Activated T-helper 1 cell treated with anti-CD3 and anti-CD28 coated beads, Interleukin-12 subunit alpha, Interleukin-12 subunit beta, Interleukin-2, Interleukin-4 antibody, amounts not matched to agents 30 ng/mL and 10 ng/mL and 1 ng/mL, durations not matched to agents 14 hours and 24 hours and 36 hours (primary cell): ENCODE results near the gene TIMP2. TPM values are rescaled to one million over a fixed set of nuclear protein-coding genes. Genes with fewer than 3 reads are reported as not detected.
"Not testable (repeated sequence)": the region's sequence is repeated elsewhere in the genome, so short reads cannot be mapped to it uniquely, and the experiment has no call there.

ENCODE experiments used
- DNase-seq: peaks from one replicate; pipeline ENCODE4 v3.0.0; 2021; ENCODE audit warnings: low spot score
- H3K27ac Mint-ChIP-seq: one replicate; pipeline ENCODE4 v1.8.0; 2021; ENCODE audit warnings: mild to moderate bottlenecking, mixed read lengths
- H3K27me3 Mint-ChIP-seq: one replicate; pipeline ENCODE4 v1.8.0; 2022; ENCODE audit warnings: mild to moderate bottlenecking, moderate library complexity, mixed read lengths; ENCODE audit not compliant: insufficient read depth
- H3K36me3 Mint-ChIP-seq: one replicate; pipeline ENCODE4 v1.8.0; 2021; ENCODE audit warnings: low read depth, mixed read lengths
- H3K4me1 Mint-ChIP-seq: one replicate; pipeline ENCODE4 v1.8.0; 2021; ENCODE audit warnings: low read depth, mixed read lengths
- H3K4me3 Mint-ChIP-seq: one replicate; pipeline ENCODE4 v1.8.0; 2021; ENCODE audit warnings: mild to moderate bottlenecking, moderate library complexity, mixed read lengths
- H3K9me3 Mint-ChIP-seq: one replicate; pipeline ENCODE4 v1.8.0; 2021; ENCODE audit warnings: mixed read lengths
- intact Hi-C: fragments of 100-400 bp; cut with micrococcal nuclease; formaldehyde crosslinking; loops from one replicate; pipeline ENCODE4 v1.15.1; 2024
- total RNA-seq: library from RNA; stranded (reverse); gene quantifications from 2 replicates; pipeline ENCODE4 v1.2.3, GENCODE V29; 2022

The TIMP2 gene
- total RNA-seq, 1 donor from 2014 or later = 1.1 TPM

DNA sequence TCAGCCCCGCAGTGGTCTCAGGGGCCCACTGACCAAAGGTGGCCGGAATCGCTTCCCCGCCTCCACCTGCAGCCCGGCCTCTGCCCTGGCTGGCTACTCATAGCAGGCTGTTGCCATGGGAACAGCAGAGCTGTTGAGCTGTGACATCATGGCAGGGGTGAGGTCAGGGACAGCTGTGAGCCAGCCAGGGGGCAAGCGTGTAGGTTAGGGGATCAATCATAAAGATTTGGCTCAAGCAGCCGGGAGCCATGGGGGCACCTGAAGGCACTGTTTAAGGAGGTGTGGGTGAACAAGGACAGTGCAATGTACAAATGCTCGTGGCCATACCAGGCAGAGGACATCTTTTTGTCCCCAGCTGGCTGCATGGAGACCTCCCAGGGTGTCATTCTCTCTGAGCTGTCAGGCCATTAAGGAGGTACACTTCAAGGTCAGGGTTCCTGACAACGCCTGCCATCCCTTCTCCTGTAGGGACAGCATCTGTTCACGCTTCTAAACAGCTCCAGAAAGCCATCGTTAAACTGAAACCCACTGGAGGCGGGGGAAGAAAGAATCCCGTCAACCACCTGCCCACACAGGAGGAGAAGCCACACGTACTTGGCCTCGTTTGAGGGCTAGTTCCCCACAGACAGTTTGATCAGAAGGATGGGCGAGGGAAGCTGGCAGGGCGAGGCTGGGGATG lies 21.9 kb downstream of the TIMP2 start, which contains the start of gene CEP295NL:
CEP295NL (minus strand) TSS at position 101 of the 679 bp plus-strand sequence. CDS start 1,373 bp downstream, outside the sequence.
- H3K27ac Mint-ChIP-seq = peak within 1 kb of the TSS; percentile 81
- intact Hi-C loops = no loop called here
- no peaks in the 10 kb centered on the region for H3K36me3 Mint-ChIP-seq
- H3K4me1 Mint-ChIP-seq = peaks cover 13% of the 10 kb centered on the region
- DNase-seq = no peak
- peaks cover 5% of the 10 kb centered on the region for H3K27me3 Mint-ChIP-seq
- no peaks in the 10 kb centered on the region for H3K9me3 Mint-ChIP-seq
- peak within 1 kb of the TSS; percentile 22 for H3K4me3 Mint-ChIP-seq

DNA sequence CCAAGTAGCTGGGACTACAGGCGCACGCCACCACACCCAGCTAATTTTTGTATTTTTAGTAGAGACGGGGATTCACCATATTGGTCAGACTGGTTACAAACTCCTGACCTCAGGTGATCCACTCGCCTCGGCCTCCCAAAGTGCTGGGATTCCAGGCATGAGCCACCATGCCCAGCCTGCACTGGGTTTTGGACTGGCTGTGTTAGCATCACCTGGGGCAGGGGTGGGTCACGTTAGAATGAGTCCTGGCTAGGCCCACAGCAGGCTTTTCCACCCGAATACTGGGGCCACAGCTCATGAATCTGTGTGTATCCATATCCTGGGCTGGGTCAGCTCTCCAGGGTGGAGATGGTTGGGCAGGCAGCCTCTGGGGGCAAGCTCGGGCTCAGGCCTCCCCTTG lies 23.0 kb downstream of the TIMP2 start:
- intact Hi-C loops, H3K27ac Mint-ChIP-seq: not testable (repeated sequence)
- peaks cover 13% of the 10 kb centered on the region for H3K4me1 Mint-ChIP-seq

DNA sequence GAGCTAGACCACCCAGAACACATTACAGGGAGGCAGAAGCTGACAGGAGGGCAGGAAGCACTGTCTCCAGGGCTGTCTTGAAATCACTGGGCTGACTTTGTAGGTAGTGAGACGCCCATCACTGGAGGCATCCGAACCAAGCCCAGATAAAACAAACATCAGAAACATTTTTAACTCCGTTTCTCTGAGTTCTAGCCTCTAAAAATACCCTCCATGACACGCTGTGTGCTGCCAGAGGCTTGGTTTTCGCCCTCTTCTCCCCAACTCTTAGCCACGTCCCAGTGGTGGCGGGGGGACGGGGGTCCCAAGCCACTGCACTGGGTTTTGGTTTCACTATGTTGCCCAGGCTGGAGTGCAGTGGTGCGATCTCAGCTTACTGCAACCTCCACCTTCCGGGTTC lies 23.4 kb downstream of the TIMP2 start:
- intact Hi-C loops = no loop called here
- Mint-ChIP-seq H3K4me1 (peaks cover 13% of the 10 kb centered on the region), H3K27me3 (peaks cover 2% of the 10 kb centered on the region), H3K36me3 (no peaks in the 10 kb centered on the region), H3K27ac (no peak overlapping the region), H3K4me3 (no peak overlapping the region), H3K9me3 (no peaks in the 10 kb centered on the region)
- no peak for DNase-seq

More for the DNA sequence above, 23.0 kb downstream of the TIMP2 start:
- not testable (repeated sequence) for H3K36me3 Mint-ChIP-seq, H3K4me3 Mint-ChIP-seq, DNase-seq, H3K9me3 Mint-ChIP-seq, H3K27me3 Mint-ChIP-seq

DNA sequence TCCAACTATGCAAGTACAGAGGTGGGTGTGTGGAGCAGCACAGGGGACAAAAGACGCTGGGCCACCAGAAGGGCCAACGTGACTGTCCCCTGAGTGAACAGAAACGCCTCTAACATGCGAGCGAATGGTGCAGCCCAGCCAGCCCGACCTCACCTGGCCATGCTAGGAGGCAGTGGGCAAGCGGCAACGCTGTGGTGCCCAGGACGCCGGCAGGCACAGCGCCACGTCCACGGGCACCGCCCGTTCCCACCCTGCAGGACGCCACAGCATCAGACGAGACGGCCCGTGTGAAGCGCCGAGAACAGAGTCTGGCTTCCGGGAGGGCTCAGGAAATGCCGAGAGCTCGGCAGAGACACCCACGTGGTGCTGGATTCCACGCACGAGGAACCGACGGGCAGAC lies 24.4 kb downstream of the TIMP2 start:
- Mint-ChIP-seq H3K27me3 (peaks cover 2% of the 10 kb centered on the region), H3K4me3 (no peak overlapping the region), H3K9me3 (no peaks in the 10 kb centered on the region), H3K27ac (no peak overlapping the region), H3K4me1 (peaks cover 13% of the 10 kb centered on the region), H3K36me3 (no peaks in the 10 kb centered on the region)
- DNase-seq = no peak
- intact Hi-C loops = no loop called here

DNA sequence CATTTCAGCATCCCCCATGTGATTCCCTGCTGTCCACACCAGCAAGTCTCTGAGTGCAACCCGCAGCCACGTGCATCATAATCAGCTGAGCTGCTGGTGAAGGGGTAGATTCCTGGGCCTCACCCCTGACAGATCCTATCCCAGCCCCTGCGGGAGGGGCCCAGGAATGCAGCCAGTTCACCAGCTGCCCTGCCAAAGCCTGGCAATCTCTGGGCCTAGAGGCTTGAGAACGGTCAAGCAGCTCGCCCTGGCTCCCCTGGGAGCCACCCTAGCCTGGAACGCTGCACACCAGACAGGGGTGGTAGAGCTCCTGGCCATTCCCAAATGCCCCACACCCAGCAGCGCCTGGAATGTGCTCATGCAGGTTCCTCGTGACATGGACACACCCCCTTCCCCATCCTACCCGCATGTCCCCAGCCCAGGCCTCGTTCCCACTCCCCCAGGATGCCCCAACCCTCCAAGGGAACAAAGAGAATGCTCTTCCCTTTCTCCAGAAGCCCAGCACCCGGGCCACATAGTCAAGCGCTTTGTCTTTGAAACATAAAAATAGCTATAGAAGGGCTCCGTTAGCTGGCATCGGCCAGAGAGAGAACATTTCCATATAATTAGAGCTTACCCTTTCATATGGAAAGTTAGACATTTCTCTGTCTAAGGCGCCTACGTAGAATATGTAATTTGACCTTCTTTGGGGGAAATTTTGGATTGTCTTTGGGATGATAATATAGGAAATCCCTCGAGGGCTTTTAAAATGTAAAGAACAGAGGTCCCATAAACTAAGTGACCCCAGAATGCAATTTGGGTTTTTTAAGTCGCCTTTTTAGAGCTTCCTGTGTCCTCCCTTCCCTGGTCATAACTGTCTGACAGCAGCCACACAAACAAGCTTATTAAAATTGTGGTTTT lies 25.6 kb downstream of the TIMP2 start:
- Mint-ChIP-seq H3K9me3 (no peaks in the 10 kb centered on the region), H3K27me3 (peaks cover 2% of the 10 kb centered on the region), H3K27ac (no peak overlapping the region), H3K36me3 (no peaks in the 10 kb centered on the region), H3K4me3 (no peak overlapping the region), H3K4me1 (peaks cover 13% of the 10 kb centered on the region)
- intact Hi-C loops = no loop called here
- DNase-seq = no peak

DNA sequence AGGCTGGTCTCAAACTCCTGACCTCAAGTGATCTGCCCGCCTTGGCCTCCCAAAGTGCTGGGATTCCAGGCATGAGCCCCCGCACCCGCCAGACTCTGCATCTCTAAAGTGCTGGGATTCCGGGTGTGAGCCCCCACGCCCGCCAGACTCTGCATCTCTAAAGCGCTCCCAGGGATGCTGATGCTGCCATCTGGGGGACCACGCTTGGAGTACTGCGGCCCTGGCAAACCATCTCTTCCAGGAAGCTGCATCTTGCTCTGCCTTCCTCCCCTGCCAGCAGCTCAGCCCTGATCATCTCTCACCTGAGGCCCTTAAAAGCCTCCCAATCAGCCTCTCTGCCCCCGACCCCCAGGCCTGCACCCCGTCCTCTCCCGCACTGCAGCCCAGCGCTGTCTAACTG lies 26.2 kb downstream of the TIMP2 start:
- intact Hi-C loops = no loop called here
- no peaks in the 10 kb centered on the region for H3K36me3 Mint-ChIP-seq
- peaks cover 13% of the 10 kb centered on the region for H3K4me1 Mint-ChIP-seq
- H3K9me3 Mint-ChIP-seq = no peaks in the 10 kb centered on the region
- no peak overlapping the region for H3K4me3 Mint-ChIP-seq
- no peak overlapping the region for H3K27ac Mint-ChIP-seq
- DNase-seq = no peak
- peaks cover 2% of the 10 kb centered on the region for H3K27me3 Mint-ChIP-seq

DNA sequence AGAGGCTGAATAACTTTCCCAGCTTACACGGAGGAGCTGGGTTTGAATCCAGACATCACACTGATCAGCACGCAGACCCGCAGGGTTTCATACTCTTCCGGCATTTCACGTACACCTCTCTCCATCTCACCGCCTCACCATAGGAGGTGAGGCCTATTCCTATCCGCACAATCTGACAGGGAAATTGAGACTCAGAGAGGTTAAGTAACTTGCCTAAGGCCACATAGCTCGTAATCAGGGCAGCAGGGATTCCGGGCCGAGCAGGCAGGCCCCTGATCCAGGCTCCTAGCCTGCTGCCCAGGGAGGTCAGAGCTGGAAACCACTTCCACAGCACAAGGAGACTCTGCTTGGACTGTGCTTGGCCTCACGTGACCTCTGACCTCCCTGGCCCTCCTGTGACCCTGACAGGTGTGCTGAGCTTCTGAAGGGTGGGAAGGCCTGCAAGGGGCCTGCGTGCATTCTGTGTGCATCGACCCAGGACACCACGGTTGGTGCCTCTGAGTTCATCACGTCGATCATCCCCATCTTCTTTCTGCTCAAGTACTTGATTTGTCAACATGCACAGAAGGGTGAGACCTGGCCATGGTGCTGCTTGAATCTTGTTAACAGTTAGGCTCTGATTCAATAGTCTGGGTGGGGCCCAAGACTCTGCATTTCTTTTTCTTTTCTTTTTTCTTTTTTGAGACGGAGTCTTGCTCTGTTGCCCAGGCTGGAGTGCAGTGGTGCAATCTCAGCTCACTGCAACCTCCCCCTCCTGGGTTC lies 26.9 kb downstream of the TIMP2 start:
- Mint-ChIP-seq H3K27ac (no peak overlapping the region), H3K36me3 (no peaks in the 10 kb centered on the region), H3K27me3 (no peaks in the 10 kb centered on the region), H3K4me3 (no peak overlapping the region), H3K9me3 (no peaks in the 10 kb centered on the region), H3K4me1 (peaks cover 7% of the 10 kb centered on the region)
- DNase-seq = no peak
- intact Hi-C loops = no loop called here

DNA sequence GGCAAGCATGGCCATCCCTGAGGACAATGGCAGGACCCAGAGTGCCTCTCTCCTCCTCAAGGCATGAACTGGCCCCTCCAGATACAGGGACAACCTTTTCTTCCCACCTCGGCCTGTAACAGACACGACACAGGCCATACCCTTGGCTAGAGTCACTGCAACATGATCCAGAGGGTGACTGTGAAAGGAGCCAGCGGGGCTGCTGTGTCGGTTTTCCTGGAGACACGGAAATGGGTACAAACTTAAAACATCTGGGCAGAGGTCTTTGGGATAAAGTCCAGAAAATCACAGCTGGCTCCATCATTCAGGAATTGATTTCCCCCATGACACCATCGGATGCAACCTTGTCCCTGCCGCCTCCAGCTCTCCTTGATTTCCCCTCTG lies 27.5 kb downstream of the TIMP2 start:
- Mint-ChIP-seq H3K4me1 (peaks cover 1% of the 10 kb centered on the region), H3K9me3 (no peaks in the 10 kb centered on the region), H3K4me3 (no peak overlapping the region), H3K27ac (no peak overlapping the region), H3K27me3 (no peaks in the 10 kb centered on the region), H3K36me3 (no peaks in the 10 kb centered on the region)
- no peak for DNase-seq
- intact Hi-C loops = no loop called here

DNA sequence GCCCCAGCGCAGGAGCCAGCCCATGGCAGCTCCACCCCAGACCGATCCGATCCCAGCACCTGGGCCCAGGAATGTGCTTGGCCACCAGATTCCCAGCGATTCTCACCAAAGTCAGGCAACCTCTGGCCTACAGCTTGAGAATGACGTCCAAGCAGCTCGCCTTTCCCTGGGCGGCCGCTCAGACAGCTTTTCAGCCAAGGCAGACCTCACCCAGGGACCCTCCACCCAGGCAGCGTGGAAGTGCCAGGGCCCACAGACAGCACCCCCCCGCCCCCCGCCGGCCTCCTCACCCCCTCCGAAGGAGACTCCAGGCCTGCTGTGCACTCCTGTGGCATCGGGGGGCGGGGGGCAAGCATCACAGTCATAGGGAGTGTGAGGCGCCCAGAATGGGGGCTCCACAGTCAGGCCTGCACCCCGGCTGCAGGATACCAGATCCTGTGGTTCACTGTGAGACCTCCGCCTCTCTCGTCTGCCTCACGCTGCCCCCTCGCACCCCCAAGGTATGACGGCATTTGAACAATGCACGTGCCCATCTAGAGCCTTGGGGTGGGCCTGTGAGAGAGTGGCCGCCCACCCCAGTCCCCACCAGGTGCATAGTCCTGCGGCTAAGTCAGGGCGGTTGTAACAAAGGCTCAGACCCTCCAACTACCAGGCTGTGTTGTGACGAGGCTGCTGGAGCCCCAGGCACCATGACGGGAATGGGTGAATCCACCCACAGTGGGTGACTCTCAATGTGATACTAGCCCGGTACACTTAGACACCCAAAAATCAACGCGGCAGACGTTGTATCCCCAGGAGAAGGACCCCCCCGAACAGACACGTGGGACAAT lies 28.1 kb downstream of the TIMP2 start:
- Mint-ChIP-seq H3K27ac (no peak overlapping the region), H3K27me3 (no peaks in the 10 kb centered on the region), H3K36me3 (no peaks in the 10 kb centered on the region), H3K9me3 (no peaks in the 10 kb centered on the region), H3K4me3 (no peak overlapping the region), H3K4me1 (no peaks in the 10 kb centered on the region)
- no peak for DNase-seq
- intact Hi-C loops = no loop called here

DNA sequence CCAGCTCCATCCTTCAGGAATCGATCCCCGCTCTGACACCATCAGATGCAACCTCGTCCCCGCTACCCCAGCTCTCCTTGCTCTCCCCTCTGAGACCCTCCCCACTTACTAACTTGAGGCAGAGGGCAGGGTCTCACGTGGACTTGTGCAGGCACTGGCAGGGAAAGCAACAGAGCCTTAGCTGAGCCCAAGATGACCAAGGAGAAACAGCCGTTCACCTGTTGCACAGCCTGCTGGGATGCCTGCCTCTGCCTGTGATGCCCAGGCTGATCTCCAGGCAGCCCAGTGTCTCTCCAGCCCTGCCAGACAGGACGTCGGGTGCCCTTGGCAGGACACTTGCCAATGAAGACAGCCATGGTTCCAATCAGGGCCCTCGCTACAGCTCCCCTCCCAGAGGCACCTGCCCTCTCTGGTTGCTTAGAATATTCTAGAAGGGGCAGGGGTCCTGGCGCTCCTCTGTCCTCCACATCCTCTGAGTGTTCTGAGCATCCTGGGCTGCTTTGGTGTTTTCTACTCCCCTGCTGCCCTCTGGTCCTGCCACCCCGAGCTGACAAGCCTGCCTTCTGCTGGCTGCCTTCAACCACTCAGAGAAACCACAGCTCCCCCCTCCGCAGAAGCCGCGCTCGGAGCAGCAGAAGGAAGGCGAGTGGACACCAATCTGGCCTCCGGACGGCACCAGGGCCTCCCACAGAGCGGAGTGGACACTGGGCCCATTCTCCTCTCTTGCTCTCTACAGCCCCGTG lies 28.9 kb downstream of the TIMP2 start:
- Mint-ChIP-seq H3K4me3 (no peak overlapping the region), H3K27ac (no peak overlapping the region), H3K9me3 (no peaks in the 10 kb centered on the region), H3K27me3 (peaks cover 5% of the 10 kb centered on the region), H3K36me3 (no peaks in the 10 kb centered on the region), H3K4me1 (peaks cover 6% of the 10 kb centered on the region)
- intact Hi-C loops = no loop called here
- DNase-seq = no peak

DNA sequence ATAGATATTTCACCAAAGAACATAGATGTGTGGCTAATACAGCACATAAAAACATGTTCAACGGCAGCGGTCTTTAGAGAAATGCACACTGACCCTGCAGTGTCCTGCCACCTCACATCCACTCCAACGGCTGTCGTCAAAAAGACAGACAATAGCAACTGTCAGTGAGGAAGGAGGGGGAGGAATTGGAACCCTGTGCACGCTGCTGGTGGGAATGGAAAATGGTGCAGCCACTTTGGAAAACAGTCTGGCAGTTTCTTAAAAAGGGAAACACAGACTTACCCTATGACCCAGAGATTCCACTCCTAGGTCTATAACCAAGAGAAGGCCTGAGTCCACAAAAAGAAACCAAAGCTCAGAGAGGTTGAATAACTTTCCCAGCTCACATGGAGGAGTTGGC lies 29.9 kb downstream of the TIMP2 start:
- H3K4me1 Mint-ChIP-seq = peaks cover 14% of the 10 kb centered on the region
- no peak overlapping the region for H3K4me3 Mint-ChIP-seq
- H3K27ac Mint-ChIP-seq = no peak overlapping the region
- DNase-seq = no peak
- no peaks in the 10 kb centered on the region for H3K9me3 Mint-ChIP-seq
- intact Hi-C loops = no loop called here
- H3K27me3 Mint-ChIP-seq = peaks cover 7% of the 10 kb centered on the region
- H3K36me3 Mint-ChIP-seq = no peaks in the 10 kb centered on the region

DNA sequence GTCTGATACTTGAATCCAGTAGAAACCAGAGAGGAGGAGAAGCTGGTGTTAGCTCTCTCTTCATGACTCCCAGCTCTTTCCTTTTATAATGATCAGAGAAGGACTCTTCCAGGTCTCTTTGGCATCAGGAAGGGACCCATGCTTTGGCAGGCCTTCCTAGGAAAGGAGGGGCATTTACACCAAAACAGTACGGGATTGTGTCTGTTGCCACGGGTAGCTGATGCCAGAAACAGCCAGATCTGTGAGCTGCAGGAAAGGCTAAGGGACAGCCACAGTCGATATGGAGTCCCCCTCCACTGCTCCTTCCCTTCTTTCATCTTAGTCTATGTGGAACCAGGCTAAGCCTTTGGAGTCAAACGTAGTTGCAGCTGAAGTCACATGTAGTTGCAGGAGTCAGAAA lies 31.5 kb downstream of the TIMP2 start:
- no peak for DNase-seq
- Mint-ChIP-seq H3K4me1 (peaks cover 28% of the 10 kb centered on the region), H3K4me3 (no peak overlapping the region), H3K36me3 (no peaks in the 10 kb centered on the region), H3K27me3 (peaks cover 9% of the 10 kb centered on the region), H3K9me3 (no peaks in the 10 kb centered on the region), H3K27ac (no peak overlapping the region)
- intact Hi-C loops = no loop called here
